Sigmoid colon (tissue), 4 donors: ENCODE results near the gene CDC27.

Source experiments
- EP300 ChIP-seq, 4 donors: sonication (generic); formaldehyde crosslinking; IDR thresholded peaks; one replicate each; pipeline ENCODE4 v1.6.1; 2017; ENCODE audit warnings: antibody characterized with exemption in 4 of 4
- TF ChIP-seq, protein P1 (sequence below), 4 experiments: fragments of 450-650 bp in 3 of 4; fragments of 200-600 bp in 1 of 4; IDR thresholded peaks; one replicate each; pipeline ENCODE4 v1.5.1; 2016 to 2019; ENCODE audit warnings: antibody characterized with exemption in 4 of 4, mild to moderate bottlenecking in 3 of 4, moderate library complexity in 2 of 4

DNA sequence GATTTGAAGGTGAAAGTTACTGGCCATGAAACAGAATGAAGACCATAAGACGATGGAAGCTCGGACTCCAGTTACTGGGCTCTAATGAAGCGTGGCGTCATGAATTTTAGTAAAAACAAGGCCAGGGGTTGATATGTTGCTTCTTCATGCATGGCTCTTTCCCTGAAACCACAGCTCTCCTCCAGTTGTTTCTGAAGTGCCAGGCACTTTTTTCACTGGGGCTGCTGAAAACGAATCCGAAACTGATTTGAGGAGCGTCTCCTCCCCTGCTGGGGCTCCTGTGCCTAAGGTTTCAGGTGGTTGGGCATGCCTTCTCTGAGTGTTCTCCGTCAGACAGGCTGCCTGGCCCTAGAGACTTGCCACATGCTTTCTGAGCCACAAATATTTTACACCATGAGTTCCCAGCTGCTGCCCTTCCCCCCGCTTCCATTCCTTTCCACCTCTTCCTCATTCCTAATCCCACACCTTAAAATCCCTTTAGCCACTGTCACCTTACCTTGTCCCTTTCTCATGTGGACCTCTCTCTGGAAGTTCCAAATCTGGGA is 16.4 kb upstream of the CDC27 start:
- TF ChIP-seq, protein P1, sequence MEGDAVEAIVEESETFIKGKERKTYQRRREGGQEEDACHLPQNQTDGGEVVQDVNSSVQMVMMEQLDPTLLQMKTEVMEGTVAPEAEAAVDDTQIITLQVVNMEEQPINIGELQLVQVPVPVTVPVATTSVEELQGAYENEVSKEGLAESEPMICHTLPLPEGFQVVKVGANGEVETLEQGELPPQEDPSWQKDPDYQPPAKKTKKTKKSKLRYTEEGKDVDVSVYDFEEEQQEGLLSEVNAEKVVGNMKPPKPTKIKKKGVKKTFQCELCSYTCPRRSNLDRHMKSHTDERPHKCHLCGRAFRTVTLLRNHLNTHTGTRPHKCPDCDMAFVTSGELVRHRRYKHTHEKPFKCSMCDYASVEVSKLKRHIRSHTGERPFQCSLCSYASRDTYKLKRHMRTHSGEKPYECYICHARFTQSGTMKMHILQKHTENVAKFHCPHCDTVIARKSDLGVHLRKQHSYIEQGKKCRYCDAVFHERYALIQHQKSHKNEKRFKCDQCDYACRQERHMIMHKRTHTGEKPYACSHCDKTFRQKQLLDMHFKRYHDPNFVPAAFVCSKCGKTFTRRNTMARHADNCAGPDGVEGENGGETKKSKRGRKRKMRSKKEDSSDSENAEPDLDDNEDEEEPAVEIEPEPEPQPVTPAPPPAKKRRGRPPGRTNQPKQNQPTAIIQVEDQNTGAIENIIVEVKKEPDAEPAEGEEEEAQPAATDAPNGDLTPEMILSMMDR (IDR thresholded peaks at IDR 0.05): no peak
- no peak for TF ChIP-seq EP300 (IDR thresholded peaks at IDR 0.05)
